Ectodermal cell (in vitro differentiated cells): ENCODE data around the gene INPP5J.
"Not testable (repeated sequence)": the region's sequence is repeated elsewhere in the genome, so short reads cannot be mapped to it uniquely, and the experiment has no call there.

Source experiments
- H3K27ac ChIP-seq: 2 replicates; pipeline ENCODE4 v1.7.0; 2013; ENCODE audit warnings: mild to moderate bottlenecking, low read depth, low read length; ENCODE audit not compliant: insufficient read depth, poor library complexity, severe bottlenecking
- H3K27me3 ChIP-seq: 2 replicates; pipeline ENCODE4 v1.7.0; 2013; ENCODE audit warnings: mild to moderate bottlenecking, low read length; ENCODE audit not compliant: insufficient read depth, control insufficient read depth, poor library complexity, severe bottlenecking
- H3K36me3 ChIP-seq: one replicate; pipeline ENCODE4 v1.7.0; 2013; ENCODE audit warnings: low read length; ENCODE audit not compliant: control insufficient read depth, insufficient read depth
- H3K4me1 ChIP-seq: one replicate; pipeline ENCODE4 v1.7.0; 2013; ENCODE audit warnings: low read length; ENCODE audit not compliant: control insufficient read depth, insufficient read depth
- H3K4me3 ChIP-seq: 2 replicates; pipeline ENCODE4 v1.7.0; 2013; ENCODE audit warnings: low read depth, low read length, control low read depth; ENCODE audit not compliant: insufficient read depth
- H3K9me3 ChIP-seq: 2 replicates; pipeline ENCODE4 v1.7.0; 2013; ENCODE audit warnings: mild to moderate bottlenecking, low read length, moderate library complexity; ENCODE audit not compliant: control insufficient read depth
- WGBS, 2 experiments: methylation state at CpG; one replicate each; pipeline ENCODE4 v1.1.7; 2013; ENCODE audit warnings: missing lambda C conversion rate in 2 of 2; 5-methylcytosine and 5-hydroxymethylcytosine counted together

The INPP5J gene

DNA sequence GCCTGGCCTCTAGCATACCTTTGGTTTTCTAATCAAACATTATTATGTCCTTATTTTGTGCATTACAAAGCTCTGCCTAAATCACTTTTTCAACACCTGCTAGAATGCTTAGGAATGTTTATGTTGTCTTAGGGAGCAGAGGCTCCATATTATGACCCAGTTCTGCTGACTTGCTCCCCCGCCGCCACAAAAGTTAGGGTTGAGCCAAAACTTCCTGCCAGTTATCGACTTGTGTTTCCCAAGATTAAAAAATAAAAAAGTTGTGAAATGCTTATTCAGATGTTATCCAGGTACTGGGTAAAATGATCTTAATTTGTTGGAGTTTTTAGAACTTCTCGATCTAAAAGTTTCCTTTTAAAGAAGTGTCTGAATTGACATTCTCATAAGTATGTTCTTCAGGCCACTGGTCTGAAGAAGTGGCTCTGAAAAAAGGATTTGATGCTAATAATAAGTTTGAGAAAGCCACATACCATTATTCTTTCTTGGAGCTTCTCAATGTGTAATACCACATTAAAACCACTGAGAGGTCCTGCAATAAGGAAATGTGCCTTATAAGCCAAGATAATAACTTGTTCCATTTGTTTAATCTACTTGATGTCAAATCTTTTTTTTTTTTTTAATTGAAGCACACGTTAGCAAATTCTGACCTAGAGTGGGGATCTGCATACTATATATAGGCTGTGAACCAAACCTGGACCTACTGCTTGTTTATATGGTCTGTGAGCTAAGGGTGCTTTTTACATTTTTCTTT, 39.4 kb downstream of the INPP5J start:
- H3K9me3 ChIP-seq: no peaks in the 10 kb centered on the region
- H3K27me3 ChIP-seq: peaks cover 23% of the 10 kb centered on the region
- H3K4me3 ChIP-seq: no peak overlapping the region
- no peak overlapping the region for H3K27ac ChIP-seq
- H3K4me1 ChIP-seq: no peaks in the 10 kb centered on the region
- WGBS, 2 experiments: 90 to 92% methylated on average over 5 of the region's 5 CpGs
- H3K36me3 ChIP-seq: no peaks in the 10 kb centered on the region

DNA sequence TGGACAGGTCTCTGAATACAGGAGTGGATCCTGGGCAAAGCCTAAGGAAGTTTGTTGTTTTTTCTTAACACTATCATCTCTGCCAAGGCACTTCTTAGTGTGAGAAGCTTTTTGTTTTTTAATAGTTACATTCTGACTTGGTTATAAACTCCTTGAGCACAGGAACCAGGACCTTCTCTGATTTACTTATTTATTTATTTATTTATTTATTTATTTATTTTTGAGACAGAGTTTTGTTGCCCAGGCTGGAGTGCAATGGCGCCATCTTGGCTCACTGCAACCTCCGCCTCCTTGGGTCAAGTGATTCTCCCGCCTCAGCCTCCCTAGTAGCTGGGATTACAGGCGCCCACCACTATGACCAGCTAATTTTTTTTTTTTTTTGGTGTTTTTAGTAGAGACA, 48.2 kb downstream of the INPP5J start:
- Histone ChIP-seq H3K27ac (no peak overlapping the region), H3K36me3 (no peaks in the 10 kb centered on the region), H3K4me3 (no peak overlapping the region), H3K4me1 (no peaks in the 10 kb centered on the region), H3K9me3 (no peaks in the 10 kb centered on the region), H3K27me3 (no peaks in the 10 kb centered on the region)
- WGBS, 2 experiments: 96 to 98% methylated on average over 3 to 4 of the region's 4 CpGs

DNA sequence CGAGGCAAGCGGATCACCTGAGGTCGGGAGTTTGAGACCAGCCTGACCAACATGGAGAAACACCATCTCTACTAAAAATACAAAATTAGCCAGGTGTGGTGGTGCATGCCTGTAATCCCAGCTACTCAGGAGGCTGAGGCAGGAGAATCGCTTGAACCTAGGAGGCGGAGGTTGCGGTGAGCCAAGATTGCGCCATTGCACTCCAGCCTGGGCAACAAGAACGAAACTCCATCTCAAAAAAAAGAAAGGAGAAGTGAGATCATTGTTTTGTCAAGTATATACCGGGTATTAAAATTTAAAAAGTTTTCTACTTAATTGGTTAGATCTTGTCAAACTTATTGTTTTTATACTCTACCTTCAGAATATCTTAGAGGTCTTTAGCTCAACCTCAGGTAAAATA, 49.0 kb downstream of the INPP5J start:
- not testable (repeated sequence) for H3K4me3 ChIP-seq, H3K9me3 ChIP-seq, H3K27ac ChIP-seq, H3K27me3 ChIP-seq, H3K4me1 ChIP-seq, H3K36me3 ChIP-seq
- 88 to 96% methylated on average over 5 to 7 of the region's 9 CpGs for WGBS, 2 experiments

DNA sequence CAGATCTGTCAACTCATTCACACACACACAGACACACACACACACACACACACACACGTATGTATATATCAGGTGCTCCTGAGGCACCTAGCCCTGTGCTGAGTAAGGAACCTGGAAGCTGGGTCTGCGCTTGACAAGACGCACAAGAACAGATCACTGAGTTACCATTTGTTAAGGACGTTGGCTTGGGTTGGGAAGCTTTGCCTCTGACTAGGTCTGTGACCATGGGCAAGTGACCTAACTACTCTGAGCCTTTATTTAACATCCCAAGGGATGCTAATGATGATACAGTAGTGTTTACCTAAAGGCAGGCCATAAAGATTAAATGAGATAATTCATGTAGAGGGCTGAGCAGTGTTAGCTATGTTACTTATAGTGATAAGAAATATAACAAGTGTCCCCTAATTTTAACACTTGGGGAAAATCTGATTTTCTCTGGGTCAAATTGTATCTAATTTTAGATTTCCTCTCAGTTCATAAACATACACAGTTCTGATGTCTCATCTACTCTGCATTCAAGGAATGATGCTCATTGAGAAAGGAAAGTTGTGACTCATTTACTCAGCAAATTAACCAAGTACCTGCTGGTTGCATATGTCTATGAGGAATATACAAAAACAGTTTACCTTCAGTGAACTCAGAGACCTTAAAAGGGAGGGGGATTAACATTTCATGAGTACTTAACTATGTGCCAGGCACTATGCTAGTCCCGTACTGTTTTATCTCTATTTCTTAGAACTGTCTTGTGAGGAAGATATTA, 50.8 kb downstream of the INPP5J start:
- H3K27me3 ChIP-seq: no peaks in the 10 kb centered on the region
- no peaks in the 10 kb centered on the region for H3K4me1 ChIP-seq
- WGBS, 2 experiments: 88 to 96% methylated on average over 5 of the region's 5 CpGs
- H3K36me3 ChIP-seq: no peaks in the 10 kb centered on the region
- no peak overlapping the region for H3K27ac ChIP-seq
- H3K4me3 ChIP-seq: no peak overlapping the region
- no peaks in the 10 kb centered on the region for H3K9me3 ChIP-seq

DNA sequence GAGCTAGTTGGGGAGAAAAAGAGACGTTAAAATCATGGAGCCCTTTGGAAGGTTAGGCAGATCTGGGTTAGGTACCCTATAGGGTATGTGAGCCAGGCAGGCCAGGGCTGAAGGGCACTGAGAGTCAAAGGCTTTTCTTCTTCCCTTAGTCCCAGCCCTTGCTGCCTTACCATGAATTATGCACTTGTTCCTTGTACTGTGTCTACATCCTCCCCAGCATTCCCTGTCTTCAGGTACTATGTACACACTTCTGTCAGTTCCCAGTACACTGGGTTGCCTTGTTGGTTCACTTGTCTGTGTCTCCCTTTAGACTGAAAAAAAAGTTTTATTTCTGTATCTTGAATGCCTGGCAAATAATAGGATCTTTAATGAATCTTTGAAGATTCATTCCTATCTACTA, 54.2 kb downstream of the INPP5J start:
- Histone ChIP-seq H3K9me3 (no peaks in the 10 kb centered on the region), H3K4me3 (no peak overlapping the region), H3K36me3 (no peaks in the 10 kb centered on the region), H3K27ac (no peak overlapping the region), H3K27me3 (no peaks in the 10 kb centered on the region), H3K4me1 (no peaks in the 10 kb centered on the region)
- WGBS, 2 experiments: 98 to 100% methylated on average over 1 of the region's 1 CpG

DNA sequence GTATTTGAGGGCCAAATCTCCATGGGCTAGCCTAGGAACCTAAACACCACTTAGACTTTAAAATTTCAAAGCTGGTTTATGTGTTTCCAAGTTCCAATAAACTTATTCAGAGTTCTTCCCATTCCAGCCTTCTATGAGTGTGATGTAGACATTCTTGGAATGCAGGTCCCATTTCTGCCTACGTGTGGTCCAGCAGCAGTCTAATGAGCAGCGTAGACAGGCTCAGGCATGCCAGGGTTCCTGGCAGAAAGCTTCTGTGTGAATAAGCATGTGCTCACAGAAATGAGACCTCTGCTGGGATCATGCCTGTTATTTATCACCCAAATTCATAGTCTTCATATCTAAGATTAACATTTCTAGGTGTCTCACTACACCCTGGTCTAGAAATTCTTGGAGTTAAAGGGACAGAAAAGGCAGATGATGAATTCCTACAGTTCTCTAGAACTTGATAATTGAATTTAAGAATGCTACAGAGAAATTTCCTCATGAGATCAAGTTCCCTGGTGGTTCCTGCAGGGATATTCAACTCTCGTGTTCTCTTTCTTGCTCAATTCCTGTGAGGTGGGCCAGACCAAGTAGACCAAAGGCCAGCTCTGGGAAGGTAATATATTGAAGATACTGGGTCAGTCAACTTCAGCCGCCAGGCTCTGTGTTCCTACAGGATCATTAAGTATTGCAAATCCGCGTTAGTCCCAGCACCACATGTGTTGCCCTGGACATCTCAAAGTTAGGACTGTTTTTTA, 54.8 kb downstream of the INPP5J start:
- Histone ChIP-seq H3K4me3 (no peak overlapping the region), H3K4me1 (no peaks in the 10 kb centered on the region), H3K36me3 (no peaks in the 10 kb centered on the region), H3K27ac (no peak overlapping the region), H3K9me3 (no peaks in the 10 kb centered on the region), H3K27me3 (no peaks in the 10 kb centered on the region)
- 95% methylated on average over 6 of the region's 6 CpGs for WGBS, 2 experiments

DNA sequence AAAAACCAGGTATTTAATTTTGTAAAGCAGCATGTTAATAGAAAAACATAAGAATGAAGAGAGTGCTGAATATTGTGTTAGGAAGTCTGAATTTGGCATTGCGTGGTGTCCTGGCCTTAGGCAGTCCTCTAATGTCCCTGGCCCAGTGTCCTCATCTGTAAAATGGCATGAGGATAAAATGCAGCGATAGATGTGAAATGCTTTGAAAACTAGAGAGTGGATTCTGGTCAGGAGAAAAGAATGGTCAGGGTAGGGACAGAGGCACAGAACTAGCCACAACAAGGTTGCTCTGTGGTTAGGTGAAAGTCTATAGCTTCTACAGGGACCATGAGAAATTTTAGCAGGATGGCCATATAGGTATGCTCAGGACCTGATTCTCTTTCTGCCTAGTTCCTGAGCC, 56.1 kb downstream of the INPP5J start:
- no peak overlapping the region for H3K27ac ChIP-seq
- H3K4me1 ChIP-seq: no peaks in the 10 kb centered on the region
- H3K27me3 ChIP-seq: no peaks in the 10 kb centered on the region
- H3K4me3 ChIP-seq: no peak overlapping the region
- H3K9me3 ChIP-seq: no peaks in the 10 kb centered on the region
- WGBS, 2 experiments: 94 to 96% methylated on average over 2 of the region's 2 CpGs
- no peaks in the 10 kb centered on the region for H3K36me3 ChIP-seq

DNA sequence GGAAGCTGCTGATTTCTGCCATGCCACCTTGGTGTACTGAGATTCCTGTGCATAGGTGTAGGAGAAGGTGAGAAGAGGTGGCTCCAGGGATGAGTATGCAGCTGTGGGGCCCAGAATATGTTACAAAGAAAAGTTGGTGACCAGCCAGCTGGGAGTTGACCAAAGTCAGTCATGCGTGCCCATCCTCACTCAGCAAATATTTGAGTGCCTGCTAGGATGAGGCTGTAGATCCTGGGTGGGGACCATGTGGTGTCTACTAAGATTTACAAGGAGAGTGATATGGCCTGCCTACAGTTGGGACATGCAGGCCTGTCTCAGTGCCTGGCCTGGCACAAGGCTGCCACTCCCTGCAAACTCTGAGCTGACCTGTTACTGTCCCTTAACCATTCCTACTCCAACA, 56.6 kb downstream of the INPP5J start:
- WGBS, 2 experiments: 90 to 98% methylated on average over 1 of the region's 1 CpG
- H3K27me3 ChIP-seq: no peaks in the 10 kb centered on the region
- H3K9me3 ChIP-seq: no peaks in the 10 kb centered on the region
- H3K4me1 ChIP-seq: no peaks in the 10 kb centered on the region
- no peaks in the 10 kb centered on the region for H3K36me3 ChIP-seq
- H3K27ac ChIP-seq: no peak overlapping the region
- H3K4me3 ChIP-seq: no peak overlapping the region

DNA sequence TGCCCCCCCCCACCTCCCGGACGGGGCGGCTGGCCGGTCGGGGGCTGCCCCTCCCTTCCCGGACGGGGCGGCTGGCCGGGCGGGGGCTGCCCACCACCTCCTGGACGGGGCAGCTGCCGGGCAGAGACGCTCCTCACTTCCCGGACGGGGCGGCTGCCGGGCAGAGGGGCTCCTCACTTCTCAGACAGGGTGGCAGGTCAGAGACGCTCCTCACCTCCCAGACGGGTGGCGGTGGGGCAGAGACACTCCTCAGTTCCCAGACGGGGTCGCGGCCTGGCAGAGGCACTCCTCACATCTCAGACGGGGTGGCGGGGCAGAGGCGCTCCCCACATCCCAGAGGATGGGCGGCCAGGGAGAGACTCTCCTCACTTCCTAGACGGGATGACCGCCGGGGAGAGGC, 61.2 kb downstream of the INPP5J start:
- Histone ChIP-seq H3K9me3 (no peaks in the 10 kb centered on the region), H3K27me3 (no peaks in the 10 kb centered on the region), H3K4me1 (no peaks in the 10 kb centered on the region), H3K4me3 (no peak overlapping the region), H3K36me3 (no peaks in the 10 kb centered on the region), H3K27ac (no peak overlapping the region)
- WGBS, 2 experiments: 91 to 94% methylated on average over 30 of the region's 30 CpGs
